Transverse colon (tissue), 4 donors: Measurements from ENCODE around the gene C2CD4B.

Experiments used
- CTCF ChIP-seq, 5 experiments: fragments of 200-600 bp in 3 of 5; fragments of 450-650 bp in 2 of 5; sonication (generic) in 3 of 5; IDR thresholded peaks; 1 replicate in 2 of 5; 2 replicates in 3 of 5; pipeline ENCODE4 v1.5.1; 2016 to 2017; ENCODE audit warnings: antibody characterized with exemption in 5 of 5, inconsistent platforms in 3 of 5, mild to moderate bottlenecking in 2 of 5, moderate library complexity in 1 of 5
- POLR2A ChIP-seq: fragments of 450-650 bp; IDR thresholded peaks from one replicate; pipeline ENCODE4 v1.6.1; 2016; ENCODE audit warnings: antibody characterized with exemption, mild to moderate bottlenecking, moderate library complexity
- POLR2AphosphoS5 ChIP-seq, 3 donors: sonication (generic); formaldehyde crosslinking; IDR thresholded peaks; one replicate each; pipeline ENCODE4 v1.6.1; 2016; ENCODE audit warnings: antibody characterized with exemption in 3 of 3

GRCh38 chr15:62119874-62120273, 45.2 kb downstream of the C2CD4B start:
- TF ChIP-seq CTCF (IDR thresholded peaks at IDR 0.05) (no peak), POLR2A (no peak), POLR2AphosphoS5 (IDR thresholded peaks at IDR 0.05) (no peak)
